ENCODE data around the gene ZNF385A.

ZNF385A gene

DNA sequence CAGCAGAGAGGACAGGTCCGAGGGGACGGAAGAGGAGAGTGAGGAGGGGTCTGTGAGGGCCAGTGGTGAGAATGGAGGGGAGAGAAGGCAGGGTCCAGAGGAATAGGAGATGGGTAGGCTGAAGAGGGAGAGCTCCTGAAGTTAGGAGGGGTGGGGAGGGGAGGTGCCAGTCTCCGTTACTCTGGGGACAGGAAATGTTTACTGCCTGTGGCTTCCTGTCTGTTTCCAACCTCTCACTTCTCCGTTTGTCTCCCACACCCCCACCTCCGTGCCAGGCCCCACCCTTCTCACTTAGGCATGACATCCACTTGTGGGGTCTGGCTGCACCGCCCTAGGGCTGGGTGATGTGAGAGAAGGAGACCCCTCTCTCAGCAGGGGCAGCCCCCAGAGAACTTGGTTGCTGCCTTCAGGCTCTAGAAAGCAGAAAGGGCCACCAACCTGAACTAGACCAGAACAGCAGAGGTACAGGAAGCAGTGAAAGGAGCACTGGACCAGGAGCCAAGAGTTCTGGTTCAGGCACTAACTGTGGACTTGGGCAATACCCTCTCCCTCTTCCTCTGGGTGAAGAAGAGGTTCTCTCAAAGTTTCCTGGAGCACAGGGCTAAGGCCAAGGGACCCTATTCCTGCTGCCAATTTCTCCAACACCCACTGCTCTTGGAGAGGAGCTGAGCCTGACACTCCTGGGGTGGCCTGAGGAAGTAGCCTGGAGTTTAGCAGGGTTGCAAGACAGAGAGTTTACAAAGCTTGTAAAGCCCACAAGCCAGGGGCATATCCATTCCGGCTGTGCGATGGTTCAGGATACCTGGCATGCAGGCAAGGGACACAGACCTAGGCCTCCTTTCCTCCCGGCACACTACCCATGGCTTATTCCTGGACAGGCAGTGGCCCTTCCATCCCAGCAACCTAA is 29.0 kb upstream of the ZNF385A start:
- no peak overlapping the region for H3K27ac ChIP-seq (ENCODE audit: extremely low read depth, low read depth, low read length)
- TF ChIP-seq MYNN (tag by site-specific recombination; IDR thresholded peaks at IDR 0.05; ENCODE audit: borderline replicate concordance) (no peak), KLF16 (tag by site-specific recombination; IDR thresholded peaks at IDR 0.05) (no peak), HOXD13 (CRISPR knock-in tag; IDR thresholded peaks at IDR 0.05; ENCODE audit: borderline replicate concordance) (no peak), KLF1 (tag by site-specific recombination; IDR thresholded peaks at IDR 0.05) (peak; percentile 60), ZFHX2 (tag by site-specific recombination; conservative IDR thresholded peaks at IDR 0.05) (0 out of 2 replicates have a peak, but pooled peaks have one; percentile 16), SP2 (tag by site-specific recombination; IDR thresholded peaks at IDR 0.05) (0 out of 2 replicates have a peak, but pooled peaks have one; percentile 6)
- H3K9me3 ChIP-seq (ENCODE audit: control insufficient read depth, insufficient read depth, low read depth, low read length) = no peaks in the 10 kb centered on the region
- peaks cover 3% of the 10 kb centered on the region; the same call in 1 of the 2 replicates for H3K4me1 ChIP-seq (ENCODE audit: control insufficient read depth, insufficient read depth, low read length)
- ChIA-PET CTCF (interaction anchor here (0.6 to 14.5 kb wide), 7 partner anchors 11 to 409 kb away, joined by 3 to 227 read pairs (median 4); no protein-coding TSS in a partner anchor), POLR2A (interaction anchor here (0.5 kb wide), 1 partner anchor 9 kb away, joined by 3 read pairs; no protein-coding TSS in a partner anchor)
- H3K36me3 ChIP-seq (ENCODE audit: control insufficient read depth in 2 of 2, insufficient read depth in 1 of 2, low read length in 2 of 2) = peaks cover 0 to 19% of the 10 kb centered on the region in 2 experiments; a peak in 2 of 3 replicates
- H3K4me3 ChIP-seq (ENCODE audit: low read depth, low read length) = no peak overlapping the region

DNA sequence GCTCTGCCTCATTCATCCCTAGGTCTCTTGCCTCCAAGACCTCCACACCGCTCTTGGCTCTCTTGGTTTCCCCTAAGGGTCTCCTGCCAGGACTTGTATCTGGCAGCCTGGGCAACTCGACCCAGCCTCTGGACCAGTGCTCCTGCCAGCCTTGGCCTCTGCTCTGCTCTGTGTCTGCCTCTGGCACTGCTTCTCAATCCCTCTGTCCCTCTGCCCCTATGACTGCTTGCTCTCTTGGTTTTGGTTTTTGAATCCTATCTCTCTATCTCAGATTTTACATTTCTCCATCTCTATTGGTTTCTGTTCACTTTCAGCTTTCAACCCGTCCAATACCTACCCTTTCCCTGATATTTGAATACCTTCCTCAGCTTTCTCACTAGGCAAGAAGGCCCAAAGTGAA is 28.3 kb upstream of the ZNF385A start:
- POLR2A ChIA-PET = no interaction called here
- no peak overlapping the region for H3K4me3 ChIP-seq (ENCODE audit: low read depth, low read length)
- peaks cover under 1% of the 10 kb centered on the region; the same call in 1 of the 2 replicates for H3K4me1 ChIP-seq (ENCODE audit: control insufficient read depth, insufficient read depth, low read length)
- H3K27ac ChIP-seq (ENCODE audit: extremely low read depth, low read depth, low read length) = no peak overlapping the region
- CTCF ChIA-PET = interaction anchor here (0.5 to 14.5 kb wide), 5 partner anchors 10 to 1386 kb away, joined by 3 to 227 read pairs (median 4); no protein-coding TSS in a partner anchor
- H3K36me3 ChIP-seq (ENCODE audit: control insufficient read depth in 2 of 2, insufficient read depth in 1 of 2, low read length in 2 of 2) = peaks cover 6 to 23% of the 10 kb centered on the region in 2 experiments; a peak in 2 of 3 replicates
- no peaks in the 10 kb centered on the region for H3K9me3 ChIP-seq (ENCODE audit: control insufficient read depth, insufficient read depth, low read depth, low read length)
- TF ChIP-seq, protein P1, sequence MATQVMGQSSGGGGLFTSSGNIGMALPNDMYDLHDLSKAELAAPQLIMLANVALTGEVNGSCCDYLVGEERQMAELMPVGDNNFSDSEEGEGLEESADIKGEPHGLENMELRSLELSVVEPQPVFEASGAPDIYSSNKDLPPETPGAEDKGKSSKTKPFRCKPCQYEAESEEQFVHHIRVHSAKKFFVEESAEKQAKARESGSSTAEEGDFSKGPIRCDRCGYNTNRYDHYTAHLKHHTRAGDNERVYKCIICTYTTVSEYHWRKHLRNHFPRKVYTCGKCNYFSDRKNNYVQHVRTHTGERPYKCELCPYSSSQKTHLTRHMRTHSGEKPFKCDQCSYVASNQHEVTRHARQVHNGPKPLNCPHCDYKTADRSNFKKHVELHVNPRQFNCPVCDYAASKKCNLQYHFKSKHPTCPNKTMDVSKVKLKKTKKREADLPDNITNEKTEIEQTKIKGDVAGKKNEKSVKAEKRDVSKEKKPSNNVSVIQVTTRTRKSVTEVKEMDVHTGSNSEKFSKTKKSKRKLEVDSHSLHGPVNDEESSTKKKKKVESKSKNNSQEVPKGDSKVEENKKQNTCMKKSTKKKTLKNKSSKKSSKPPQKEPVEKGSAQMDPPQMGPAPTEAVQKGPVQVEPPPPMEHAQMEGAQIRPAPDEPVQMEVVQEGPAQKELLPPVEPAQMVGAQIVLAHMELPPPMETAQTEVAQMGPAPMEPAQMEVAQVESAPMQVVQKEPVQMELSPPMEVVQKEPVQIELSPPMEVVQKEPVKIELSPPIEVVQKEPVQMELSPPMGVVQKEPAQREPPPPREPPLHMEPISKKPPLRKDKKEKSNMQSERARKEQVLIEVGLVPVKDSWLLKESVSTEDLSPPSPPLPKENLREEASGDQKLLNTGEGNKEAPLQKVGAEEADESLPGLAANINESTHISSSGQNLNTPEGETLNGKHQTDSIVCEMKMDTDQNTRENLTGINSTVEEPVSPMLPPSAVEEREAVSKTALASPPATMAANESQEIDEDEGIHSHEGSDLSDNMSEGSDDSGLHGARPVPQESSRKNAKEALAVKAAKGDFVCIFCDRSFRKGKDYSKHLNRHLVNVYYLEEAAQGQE (tag by site-specific recombination; IDR thresholded peaks at IDR 0.05) = no peak
- TF ChIP-seq ZNF114 (tag by site-specific recombination; IDR thresholded peaks at IDR 0.05) (no peak), YY1 (tag by site-specific recombination; IDR thresholded peaks at IDR 0.05) (no peak), OSR2 (tag by site-specific recombination; IDR thresholded peaks at IDR 0.05) (no peak), ZNF2 (tag by site-specific recombination; IDR thresholded peaks at IDR 0.05) (no peak), YY2 (tag by site-specific recombination; IDR thresholded peaks at IDR 0.05) (no peak), BCL11B (tag by site-specific recombination; IDR thresholded peaks at IDR 0.05; ENCODE audit: low read depth) (no peak), ZNF585B (tag by site-specific recombination; IDR thresholded peaks at IDR 0.05) (no peak)
- TF ChIP-seq, protein P2, sequence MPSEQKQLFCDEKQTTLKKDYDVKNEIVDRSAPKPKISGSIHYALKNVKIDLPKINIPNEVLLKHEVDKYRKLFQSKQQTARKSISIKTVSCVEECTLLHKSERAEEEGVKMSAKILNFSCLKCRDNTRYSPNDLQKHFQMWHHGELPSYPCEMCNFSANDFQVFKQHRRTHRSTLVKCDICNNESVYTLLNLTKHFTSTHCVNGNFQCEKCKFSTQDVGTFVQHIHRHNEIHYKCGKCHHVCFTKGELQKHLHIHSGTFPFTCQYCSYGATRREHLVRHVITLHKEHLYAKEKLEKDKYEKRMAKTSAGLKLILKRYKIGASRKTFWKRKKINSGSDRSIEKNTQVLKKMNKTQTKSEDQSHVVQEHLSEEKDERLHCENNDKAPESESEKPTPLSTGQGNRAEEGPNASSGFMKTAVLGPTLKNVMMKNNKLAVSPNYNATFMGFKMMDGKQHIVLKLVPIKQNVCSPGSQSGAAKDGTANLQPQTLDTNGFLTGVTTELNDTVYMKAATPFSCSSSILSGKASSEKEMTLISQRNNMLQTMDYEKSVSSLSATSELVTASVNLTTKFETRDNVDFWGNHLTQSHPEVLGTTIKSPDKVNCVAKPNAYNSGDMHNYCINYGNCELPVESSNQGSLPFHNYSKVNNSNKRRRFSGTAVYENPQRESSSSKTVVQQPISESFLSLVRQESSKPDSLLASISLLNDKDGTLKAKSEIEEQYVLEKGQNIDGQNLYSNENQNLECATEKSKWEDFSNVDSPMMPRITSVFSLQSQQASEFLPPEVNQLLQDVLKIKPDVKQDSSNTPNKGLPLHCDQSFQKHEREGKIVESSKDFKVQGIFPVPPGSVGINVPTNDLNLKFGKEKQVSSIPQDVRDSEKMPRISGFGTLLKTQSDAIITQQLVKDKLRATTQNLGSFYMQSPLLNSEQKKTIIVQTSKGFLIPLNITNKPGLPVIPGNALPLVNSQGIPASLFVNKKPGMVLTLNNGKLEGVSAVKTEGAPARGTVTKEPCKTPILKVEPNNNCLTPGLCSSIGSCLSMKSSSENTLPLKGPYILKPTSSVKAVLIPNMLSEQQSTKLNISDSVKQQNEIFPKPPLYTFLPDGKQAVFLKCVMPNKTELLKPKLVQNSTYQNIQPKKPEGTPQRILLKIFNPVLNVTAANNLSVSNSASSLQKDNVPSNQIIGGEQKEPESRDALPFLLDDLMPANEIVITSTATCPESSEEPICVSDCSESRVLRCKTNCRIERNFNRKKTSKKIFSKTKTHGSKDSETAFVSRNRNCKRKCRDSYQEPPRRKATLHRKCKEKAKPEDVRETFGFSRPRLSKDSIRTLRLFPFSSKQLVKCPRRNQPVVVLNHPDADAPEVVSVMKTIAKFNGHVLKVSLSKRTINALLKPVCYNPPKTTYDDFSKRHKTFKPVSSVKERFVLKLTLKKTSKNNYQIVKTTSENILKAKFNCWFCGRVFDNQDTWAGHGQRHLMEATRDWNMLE (tag by site-specific recombination; conservative IDR thresholded peaks at IDR 0.05; ENCODE audit: low read depth) = no peak
